Head of caudate nucleus (tissue), 42 donors: Measurements from ENCODE around the gene HTR4.
"Not testable (repeated sequence)": the region's sequence is repeated elsewhere in the genome, so short reads cannot be mapped to it uniquely, and the experiment has no call there.

Experiments
- DNase-seq, 42 donors: peaks; one replicate each; pipeline versions ENCODE4 v3.0.0 to v3.0.0-alpha.2; 2020 to 2021; ENCODE audit warnings: mixed read lengths in 7 of 42
- intact Hi-C: fragments of 100-400 bp; cut with DNase I; formaldehyde crosslinking; loops from one replicate; pipeline ENCODE4 v1.15.0; 2022

The HTR4 gene

DNA sequence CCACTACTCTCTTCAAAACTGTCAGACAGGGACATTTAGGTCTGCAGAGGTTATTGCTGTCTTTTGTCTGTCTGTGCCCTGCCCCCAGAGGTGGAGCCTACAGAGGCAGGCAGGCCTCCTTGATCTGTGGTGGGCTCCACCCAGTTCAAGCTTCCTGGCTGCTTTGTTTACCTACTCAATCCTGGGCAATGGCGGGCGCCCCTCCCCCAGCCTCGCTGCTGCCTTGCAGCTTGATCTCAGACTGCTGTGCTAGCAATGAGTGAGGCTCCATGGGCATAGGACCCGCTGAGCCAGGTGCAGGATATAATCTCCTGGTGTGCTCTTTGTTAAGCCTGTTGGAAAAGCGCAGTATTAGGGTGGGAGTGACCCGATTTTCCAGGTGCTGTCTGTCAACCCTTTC is 19.4 kb upstream of the HTR4 start:
- DNase-seq, intact Hi-C loops: not testable (repeated sequence)

DNA sequence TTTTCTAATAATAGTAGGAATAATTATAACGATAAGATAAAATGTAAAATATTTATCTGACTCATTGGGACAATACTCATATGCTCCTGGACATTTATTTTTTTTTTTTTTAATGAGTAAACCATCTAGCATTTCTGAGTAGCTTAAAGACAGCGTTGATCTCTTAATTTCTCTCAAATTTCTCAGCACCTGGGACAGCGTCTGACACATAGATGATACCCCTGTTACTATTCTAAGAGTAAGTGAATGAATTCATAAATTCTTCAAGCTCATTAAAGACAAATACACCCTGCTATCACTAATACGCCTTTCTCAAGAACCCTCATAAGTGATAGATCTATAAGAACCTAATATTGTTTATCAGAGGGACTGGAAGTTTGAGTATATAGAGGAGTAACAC is 12.0 kb upstream of the HTR4 start:
- no peak for DNase-seq
- intact Hi-C loops: no loop called here

DNA sequence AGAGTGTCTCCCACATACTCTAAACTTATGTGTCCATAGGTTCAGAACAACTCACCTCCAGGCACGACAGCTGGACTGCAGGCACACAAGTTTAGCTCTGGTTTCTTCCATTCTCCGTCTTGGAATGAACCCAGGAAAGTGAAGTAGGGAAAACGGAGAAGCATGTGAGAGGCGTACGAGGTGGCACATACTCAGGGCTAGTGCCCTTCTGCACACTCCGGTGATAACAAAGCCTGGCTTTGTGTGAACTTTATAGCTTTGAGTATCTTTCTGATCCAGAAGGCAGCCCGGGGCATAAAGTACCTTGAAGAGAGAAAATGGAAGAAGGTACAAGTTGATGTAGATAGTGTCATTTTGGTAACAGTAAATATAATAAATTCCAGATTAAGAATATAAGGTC is 11.1 kb upstream of the HTR4 start:
- DNase-seq: no peak

DNA sequence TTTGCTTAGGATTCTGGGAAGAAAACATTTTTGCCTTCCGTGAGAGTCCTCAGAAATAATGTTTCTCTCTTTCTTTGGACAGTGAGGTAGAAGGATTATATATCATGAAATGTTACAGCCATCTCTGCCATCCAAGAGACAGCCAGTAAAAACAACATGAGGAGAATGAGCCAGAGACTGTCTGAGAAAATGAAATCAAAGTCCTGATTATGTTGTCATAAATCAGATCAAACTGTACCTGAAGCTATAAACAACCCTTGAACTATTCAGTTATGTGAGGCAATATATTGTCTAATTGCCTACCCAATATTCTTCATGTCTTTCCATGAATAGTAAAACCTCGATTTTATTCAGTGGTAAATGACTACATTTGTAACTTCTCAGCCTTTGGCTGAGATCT is 9.2 kb upstream of the HTR4 start:
- no peak for DNase-seq
- intact Hi-C loops: no loop called here

More for the DNA sequence above, 11.1 kb upstream of the HTR4 start:
- intact Hi-C loops: no loop called here

DNA sequence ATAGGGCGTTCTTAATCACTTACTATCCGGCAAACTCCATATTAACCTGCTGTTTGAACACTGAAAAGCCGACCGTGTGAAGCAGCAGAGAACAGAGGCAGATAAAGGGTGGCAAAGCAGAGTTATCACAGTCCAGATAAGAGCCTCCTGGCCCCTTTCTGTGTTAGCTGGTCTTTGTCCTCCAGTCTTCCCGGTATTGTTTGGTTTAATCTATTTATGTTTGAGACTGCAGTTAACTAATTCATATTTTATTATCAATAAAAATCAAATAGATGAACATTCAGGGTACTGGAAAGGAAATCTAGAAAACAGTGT is 6.0 kb upstream of the HTR4 start:
- DNase-seq: no peak
- intact Hi-C loops: no loop called here

DNA sequence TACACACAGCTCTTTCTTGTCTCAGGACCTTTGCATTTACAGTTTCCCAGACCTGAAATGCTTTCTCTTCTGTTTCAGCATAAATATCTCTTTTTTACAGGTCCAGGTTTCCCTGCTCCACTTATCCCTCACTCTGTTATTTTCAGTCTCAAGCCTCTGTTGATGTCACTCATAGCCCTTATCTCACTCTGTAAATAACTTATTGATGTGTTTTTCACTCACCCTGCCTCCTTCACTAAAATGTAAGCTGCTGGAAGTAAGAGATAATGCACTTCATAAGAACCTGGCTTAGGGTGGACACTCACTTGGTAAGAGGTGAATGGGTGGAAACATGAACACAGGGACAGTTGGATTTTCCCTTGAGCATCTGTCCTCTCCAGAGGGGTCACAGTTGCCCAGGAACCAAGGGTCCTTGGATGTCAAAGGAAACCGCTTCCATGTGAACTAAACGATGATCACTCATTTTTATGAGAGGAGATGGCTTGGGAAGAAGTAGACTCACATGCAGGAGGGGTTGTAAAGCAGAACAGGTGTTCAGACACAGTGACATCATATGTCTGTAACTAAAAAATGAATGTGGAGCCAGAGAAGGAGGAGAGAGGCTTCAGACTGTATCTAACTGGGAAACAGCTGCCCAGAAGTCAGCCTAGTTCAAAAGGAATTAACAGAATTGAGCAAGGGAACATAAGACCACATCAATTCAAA is 5.5 kb upstream of the HTR4 start:
- intact Hi-C loops: no loop called here
- DNase-seq: no peak

DNA sequence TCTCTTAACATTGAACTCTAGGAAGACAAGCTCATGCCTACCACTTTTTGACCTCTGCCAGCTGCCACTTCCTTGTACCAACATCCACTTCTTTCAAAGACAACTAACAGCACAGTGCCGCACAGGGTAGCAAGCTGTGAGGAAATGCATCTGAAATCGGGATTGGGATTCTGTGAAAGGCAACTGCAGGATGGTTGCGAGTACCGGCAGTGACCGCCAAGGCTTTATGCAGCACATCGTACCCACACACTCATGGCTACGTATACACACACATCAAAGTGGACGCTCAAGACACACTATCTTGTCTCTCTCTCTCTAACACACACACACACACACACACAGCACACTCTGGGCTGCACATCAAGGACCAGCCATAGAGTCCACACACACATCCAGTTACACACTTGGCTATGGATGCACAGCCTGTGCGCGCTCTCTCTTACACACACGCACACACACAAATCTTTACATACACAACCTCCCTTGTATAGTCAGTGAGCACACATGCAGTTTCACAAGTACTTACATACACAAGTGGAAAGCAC is 964 bp downstream of the HTR4 start:
- peak in 9 of 42 donors; percentile 6 to 42 (median 18) for DNase-seq
- intact Hi-C loops: no loop called here

DNA sequence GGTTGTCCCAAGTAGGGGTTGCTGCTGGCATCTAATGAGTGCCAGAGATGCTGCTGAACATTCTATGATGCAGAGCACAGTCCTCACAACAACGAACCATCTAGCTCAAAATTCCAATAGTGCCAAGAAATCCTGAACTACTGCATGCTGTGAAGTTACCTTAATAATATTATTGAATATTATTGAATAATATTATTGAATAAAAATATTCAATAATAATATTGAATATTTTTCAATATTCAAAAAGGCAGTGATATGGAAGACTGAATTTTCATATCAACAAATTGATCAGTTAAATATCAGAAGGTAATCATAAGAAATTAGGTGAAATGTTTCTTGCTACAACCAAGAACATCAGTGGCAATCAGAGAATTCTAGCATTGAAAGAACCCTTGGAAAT is 2.8 kb downstream of the HTR4 start:
- intact Hi-C loops: no loop called here

DNA sequence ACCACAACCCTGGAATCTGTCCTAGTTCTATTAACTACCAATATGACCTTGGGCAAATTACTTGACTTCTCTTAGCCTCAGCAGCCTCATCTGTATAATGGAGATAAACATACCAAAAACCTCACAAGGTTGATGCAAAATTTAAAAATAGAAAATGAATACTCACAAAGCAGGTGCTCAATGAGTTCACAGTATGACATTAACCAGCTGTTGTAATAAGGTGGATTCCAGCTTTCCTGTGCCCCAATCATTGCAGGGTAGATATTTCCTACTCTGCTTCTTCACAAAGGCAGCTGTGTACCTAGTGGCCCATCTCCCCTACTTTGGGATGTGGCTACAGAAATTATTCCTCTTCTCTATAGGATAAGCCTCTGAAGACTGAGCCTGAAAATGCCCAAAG is 8.8 kb downstream of the HTR4 start:
- DNase-seq: no peak
- intact Hi-C loops: no loop called here

More for the DNA sequence above, 2.8 kb downstream of the HTR4 start:
- no peak for DNase-seq

DNA sequence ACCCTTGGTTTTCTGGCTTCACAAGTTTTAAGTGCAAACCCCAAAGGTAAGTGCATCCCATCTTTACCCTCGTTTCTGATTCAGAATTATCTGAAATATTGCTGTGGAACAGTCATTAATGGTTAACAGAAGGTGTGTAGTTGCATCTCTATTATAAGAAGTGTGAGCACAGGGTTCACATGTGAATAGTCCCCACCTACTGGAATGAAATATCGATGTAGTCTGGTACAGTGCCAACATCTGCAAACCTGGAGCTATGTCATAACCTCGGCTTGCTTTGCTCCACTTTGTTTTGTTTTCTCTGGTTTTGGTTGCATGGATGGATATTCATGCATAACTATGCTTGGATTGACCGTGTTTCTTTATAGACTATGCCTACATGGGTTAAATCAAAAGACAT is 12.6 kb downstream of the HTR4 start:
- intact Hi-C loops: no loop called here
- no peak for DNase-seq

DNA sequence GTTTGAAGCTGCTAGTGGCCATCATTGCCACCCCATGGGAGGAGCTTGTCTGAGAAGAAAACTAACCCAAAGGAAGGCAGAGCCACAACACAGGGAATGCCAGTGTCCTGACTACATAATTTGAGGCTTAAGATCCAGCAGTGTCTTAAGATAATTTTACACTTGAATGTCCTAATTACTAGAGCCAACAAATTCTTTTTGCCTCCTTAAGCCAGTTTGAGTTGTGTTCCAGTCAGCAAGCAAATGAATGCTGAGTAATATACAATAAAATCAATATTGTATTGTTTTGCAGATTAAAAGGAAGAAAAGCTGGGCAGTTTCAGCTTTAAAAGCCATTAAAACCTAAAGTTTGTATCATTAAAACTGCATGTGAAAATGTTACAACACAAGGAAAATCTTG is 13.9 kb downstream of the HTR4 start:
- no peak for DNase-seq
- intact Hi-C loops: no loop called here

DNA sequence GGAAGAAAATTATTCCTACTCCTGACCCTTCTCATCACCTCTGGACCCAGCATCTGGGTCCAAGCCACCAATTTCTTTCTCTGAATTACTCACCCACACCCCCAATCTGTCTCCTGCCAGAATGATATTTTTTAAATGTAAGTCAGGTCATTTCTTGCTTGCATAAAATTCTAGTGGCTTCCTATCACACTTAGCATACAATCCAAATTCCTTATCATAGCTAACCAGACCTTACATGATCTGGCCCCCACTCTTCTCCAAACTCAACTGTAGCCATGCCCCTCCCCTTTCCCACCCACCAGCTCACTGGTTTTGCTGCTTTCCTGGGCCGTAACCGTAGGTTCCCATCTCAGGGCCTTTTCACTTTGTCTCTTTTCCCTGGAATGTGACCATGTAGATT is 15.2 kb downstream of the HTR4 start:
- intact Hi-C loops: no loop called here
- no peak for DNase-seq

DNA sequence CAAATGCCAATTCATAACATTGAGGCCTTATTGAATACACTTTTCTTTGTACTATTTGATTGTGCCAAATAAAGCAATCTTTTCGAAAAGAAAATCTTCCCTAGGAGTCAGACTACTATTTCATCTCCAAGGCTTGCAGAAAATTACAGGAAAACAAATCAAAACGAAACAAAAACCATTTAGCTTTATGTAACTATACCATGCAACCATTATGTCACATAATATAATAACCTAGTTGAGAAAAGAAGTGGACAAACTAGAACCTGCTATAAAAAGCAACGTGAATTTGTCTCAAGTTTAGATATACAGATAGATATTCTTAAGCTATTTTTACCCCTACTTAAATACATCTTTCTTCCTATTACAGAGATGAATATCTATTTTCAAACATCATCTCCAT is 18.0 kb downstream of the HTR4 start:
- intact Hi-C loops: no loop called here
- no peak for DNase-seq

DNA sequence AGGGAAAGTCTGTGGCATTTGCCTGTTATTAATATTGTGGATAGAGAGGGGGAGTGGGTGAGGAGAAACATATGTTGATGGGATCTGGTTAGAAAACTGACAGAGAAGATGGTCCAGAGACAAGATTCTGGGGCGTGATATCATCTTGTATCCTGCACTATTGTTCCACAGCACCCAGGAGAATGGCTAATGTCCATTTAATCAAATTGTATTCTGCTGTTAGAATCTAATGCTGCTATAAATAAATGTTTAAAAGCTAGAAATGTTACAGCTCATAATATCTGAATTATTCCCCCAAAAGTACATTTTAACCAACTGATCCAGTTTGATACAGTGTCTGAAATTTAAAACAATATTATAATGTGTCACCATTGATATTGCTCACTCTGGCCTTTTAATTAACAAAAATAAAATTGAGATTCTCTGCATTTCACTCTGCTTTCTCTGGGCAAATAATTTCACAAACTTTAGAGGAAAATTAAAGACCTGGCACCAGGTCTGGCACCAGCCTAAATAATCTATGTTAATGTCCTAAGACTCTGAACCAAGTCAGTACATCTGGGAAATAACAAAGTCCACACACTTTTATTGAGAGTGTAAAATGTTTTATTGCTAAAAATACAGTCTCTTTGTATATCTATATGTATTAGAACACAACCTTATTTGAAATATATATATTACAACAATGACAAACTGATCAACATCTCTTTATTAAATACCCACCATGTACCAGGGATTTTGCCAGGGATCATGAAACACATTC is 18.8 kb downstream of the HTR4 start:
- intact Hi-C loops: no loop called here
- no peak for DNase-seq

DNA sequence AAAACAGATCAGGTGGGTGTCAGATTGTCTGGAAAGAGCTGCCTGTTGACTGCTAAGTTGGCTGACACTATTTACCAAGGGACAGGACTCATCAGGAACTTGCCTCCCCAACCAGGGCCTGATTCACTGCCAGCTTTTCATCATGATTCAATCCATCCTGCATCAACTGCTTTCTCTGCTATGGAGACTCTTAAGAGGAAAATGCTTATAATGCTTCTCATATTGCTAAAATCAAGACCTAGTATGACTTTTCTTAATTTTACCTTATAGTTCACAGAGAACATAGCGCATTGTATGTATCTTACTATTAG is 21.3 kb downstream of the HTR4 start:
- intact Hi-C loops: no loop called here
- no peak for DNase-seq

DNA sequence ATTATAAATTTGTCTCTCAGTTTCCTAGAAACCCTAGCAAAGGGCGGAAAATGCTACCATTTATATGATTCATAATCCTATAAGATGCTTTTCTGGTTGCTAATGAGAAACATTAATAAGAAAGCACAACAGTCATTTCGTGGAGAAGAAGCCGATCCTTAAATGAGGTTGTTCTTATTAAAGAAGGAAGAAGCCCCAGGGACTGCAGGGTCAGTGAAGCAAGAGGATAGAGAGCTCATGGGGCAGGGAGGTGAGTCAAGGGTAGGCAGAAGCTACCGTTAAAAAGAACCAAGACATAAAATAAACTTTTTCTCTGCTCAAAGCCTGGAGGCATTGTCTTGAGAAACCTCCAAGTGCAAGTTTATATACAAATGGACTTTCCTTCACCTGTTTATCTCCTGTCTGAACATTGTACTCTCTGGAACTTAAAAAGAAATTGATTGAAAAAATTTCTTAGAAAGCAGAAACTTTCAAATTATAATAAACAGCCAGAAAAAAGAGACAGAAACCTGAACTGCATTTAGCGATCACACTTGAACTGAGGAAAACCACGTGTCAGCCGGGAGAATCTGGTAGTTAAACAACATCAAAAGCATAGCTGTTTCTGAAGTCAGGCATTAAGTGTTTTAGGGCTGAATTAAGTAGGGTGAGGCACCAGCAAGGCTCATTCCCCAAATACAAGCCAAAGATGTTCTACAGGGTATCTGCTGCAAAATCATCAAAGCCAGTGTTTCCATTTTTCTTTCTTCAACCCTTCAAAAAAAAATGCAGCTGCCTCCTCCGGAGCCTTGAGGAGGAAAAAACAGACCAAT is 21.9 kb downstream of the HTR4 start:
- intact Hi-C loops: no loop called here
- DNase-seq: peak in 1 of 42 donors; percentile 12

DNA sequence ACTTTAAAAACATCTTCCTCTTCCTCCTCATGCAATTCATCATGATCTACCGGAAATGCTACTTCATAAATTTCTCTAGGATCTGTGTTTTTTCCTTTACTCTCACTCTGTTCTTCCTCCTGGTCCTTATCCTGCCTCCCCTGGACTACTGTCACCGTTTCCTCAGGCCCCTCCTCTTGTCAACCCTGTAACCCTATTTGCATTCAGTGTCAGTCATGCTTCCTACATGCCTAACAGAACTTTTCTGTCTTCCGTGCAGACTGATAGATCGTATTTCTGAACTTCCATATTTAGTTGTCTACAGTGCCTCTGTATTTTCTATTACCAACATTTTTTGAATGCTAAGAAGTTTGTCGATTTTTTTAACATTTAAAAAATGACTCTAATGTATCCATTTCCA is 27.3 kb downstream of the HTR4 start:
- intact Hi-C loops: no loop called here
- DNase-seq: no peak

DNA sequence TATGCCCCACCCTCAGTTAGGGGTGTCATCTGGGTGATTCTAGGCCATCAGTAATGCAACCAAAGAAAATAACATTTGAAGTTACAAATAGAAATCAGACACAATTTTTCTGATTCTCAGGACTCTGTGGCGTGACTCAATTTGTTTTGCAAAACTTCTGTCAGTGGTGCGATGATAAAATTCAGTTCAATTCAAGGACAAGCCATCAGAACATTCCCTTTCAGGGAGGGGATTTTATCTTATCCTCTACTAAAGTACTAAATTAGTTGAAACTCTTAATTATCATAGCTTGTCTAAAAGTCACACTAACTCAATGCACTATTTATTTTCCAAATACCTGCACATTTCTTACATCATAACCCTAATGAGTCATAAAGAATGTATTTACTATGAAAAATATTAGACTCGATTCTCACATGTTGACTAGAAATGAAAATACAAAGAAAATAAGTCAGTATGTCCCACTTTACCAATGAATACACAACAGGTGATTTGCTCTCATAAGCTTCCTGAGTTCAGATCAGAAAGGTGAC is 28.2 kb downstream of the HTR4 start:
- intact Hi-C loops: no loop called here
- DNase-seq: no peak

DNA sequence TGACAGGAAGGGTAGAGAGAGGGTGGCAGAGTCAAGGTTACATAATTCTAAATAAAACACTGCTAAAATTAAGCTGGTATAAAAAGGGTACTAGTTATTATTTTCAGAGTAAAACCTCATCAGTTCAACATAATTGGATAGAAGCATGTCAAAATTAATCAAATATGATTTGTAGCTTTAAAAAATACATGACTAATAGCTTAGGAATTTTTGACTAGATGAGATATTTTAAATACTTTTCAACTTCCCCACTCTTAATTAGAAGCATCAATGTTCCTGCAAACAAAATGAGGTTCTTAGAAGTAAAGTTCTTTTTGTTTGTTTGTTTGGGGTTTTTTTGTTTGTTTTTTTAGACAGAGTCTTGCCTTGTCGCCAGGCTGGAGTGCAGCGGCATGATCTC is 29.1 kb downstream of the HTR4 start:
- no peak for DNase-seq
- intact Hi-C loops: no loop called here

DNA sequence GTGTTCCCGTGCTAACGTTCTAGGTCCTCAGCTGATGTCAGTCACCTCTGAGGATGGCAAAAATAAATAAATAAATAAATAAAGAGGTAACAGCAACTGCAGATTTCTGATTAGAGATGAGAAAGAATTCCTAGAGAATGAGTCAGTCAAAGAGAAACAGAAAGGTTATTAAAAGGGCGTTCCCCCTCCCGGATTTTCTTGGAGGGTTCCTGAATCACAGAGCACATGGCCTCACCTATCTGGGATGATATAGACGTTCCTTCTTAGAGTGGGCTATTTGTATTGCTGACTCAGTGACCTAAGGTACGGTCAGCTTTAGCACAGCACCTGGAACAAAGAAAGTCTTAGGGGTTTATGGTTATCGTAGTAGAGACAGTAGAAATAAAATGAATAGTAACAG is 30.6 kb downstream of the HTR4 start:
- peak in 10 of 42 donors; percentile 6 to 55 (median 24) for DNase-seq
- intact Hi-C loops: no loop called here
